HepG2 (cell line): ENCODE results near the gene C1orf21. TPM values are rescaled to one million over a fixed set of nuclear protein-coding genes. Genes with fewer than 3 reads are reported as not detected.

Experiments
- ATAC-seq: fragments of 200-7000 bp; cut with Tn5 transposase; 3 replicates; pipeline ENCODE4 v1.9.1; 2020; ENCODE audit warnings: mild to moderate bottlenecking, moderate library complexity
- BruUV-seq: library from RNA; stranded (reverse); fragments of 400-500 nt; replicated peaks from 2 replicates; lab custom pipeline; 2021; lab: Mats Ljungman, UMichigan
- CTCF ChIA-PET: fragments of 300-600 bp; formaldehyde crosslinking; extraction: SDS; loops from one replicate; lab custom pipeline; 2021; ENCODE audit warnings: low total read pairs, inconsistent platforms, low intra/inter-chr PET ratio; lab: Yijun Ruan, JAX
- POLR2A ChIA-PET: fragments of 350-600 bp; sonication (Branson Sonifier 250); formaldehyde crosslinking; loops from one replicate; lab custom pipeline; 2020; ENCODE audit warnings: antibody characterized with exemption, inconsistent platforms; lab: Yijun Ruan, JAX
- DNase-seq: peaks from one replicate; pipeline ENCODE4 v3.0.0-alpha.2; 2015; ENCODE audit warnings: low spot score
- FAIRE-seq: peaks from 3 replicates; lab custom pipeline; 2011; peaks lifted over from hg19 to GRCh38; lab: Jason Lieb, UNC
- H2AFZ ChIP-seq: one replicate; pipeline ENCODE4 v1.6.1; 2011; ENCODE audit warnings: low read length, inconsistent platforms
- H3K27ac ChIP-seq: fragments of 300-600 bp; 3 replicates; pipeline ENCODE4 v1.8.0; 2011; ENCODE audit warnings: mixed run types, mild to moderate bottlenecking, mixed read lengths, low read length, inconsistent platforms; ENCODE audit not compliant: insufficient read depth; ENCODE audit errors: extremely low read length
- H3K27me3 ChIP-seq, 2 experiments: fragments of 200-600 bp in 1 of 2; 2 replicates in 1 of 2; 3 replicates in 1 of 2; pipeline versions ENCODE4 v1.6.0 to v1.8.0; 2011; ENCODE audit warnings: low read length in 2 of 2, mild to moderate bottlenecking in 2 of 2, moderate library complexity in 2 of 2, inconsistent platforms in 1 of 2; ENCODE audit not compliant: insufficient read depth in 2 of 2, control insufficient read depth in 1 of 2
- H3K36me3 ChIP-seq, 2 experiments: fragments of 200-600 bp in 1 of 2; replicated peaks in 1 of 2; 2 replicates in 1 of 2; 3 replicates in 1 of 2; pipeline versions ENCODE4 v1.5.1 to v1.8.0; 2011; ENCODE audit warnings: low read length in 2 of 2, inconsistent platforms in 1 of 2; ENCODE audit not compliant: insufficient read depth in 2 of 2, control insufficient read depth in 1 of 2
- H3K4me1 ChIP-seq: 2 replicates; pipeline ENCODE4 v1.5.1; 2012; ENCODE audit warnings: low read length, inconsistent platforms; ENCODE audit not compliant: insufficient read depth
- H3K4me2 ChIP-seq: 2 replicates; pipeline ENCODE4 v1.6.0; 2011; ENCODE audit warnings: low read depth, low read length, inconsistent platforms
- H3K4me3 ChIP-seq, 3 experiments: fragments of 200-600 bp in 1 of 3; sonication (generic), shearing (Covaris generic) in 1 of 3; replicated peaks in 1 of 3; 2 replicates each; pipeline ENCODE4 v1.5.1; 2011 to 2016; ENCODE audit warnings: low read length in 3 of 3, inconsistent platforms in 2 of 3, low read depth in 2 of 3, mild to moderate bottlenecking in 2 of 3, control low read depth in 1 of 3, mixed read lengths in 1 of 3; ENCODE audit not compliant: insufficient read depth in 1 of 3
- H3K79me2 ChIP-seq: one replicate; pipeline ENCODE4 v1.6.1; 2011; ENCODE audit warnings: low read length, inconsistent platforms; ENCODE audit not compliant: insufficient read depth
- H3K9ac ChIP-seq: 2 replicates; pipeline ENCODE4 v1.6.0; 2011; ENCODE audit warnings: mild to moderate bottlenecking, low read depth, low read length, inconsistent platforms; ENCODE audit not compliant: insufficient read depth
- H3K9me3 ChIP-seq: 2 replicates; pipeline ENCODE4 v1.5.1; 2012; ENCODE audit warnings: mild to moderate bottlenecking, low read length
- H4K20me1 ChIP-seq: 2 replicates; pipeline ENCODE4 v1.6.0; 2011; ENCODE audit warnings: inconsistent platforms, mild to moderate bottlenecking, low read length, moderate library complexity; ENCODE audit not compliant: insufficient read depth
- CBX1 ChIP-seq: IDR thresholded peaks from one replicate; pipeline ENCODE4 v1.6.1; 2016; ENCODE audit warnings: antibody characterized with exemption, low read depth
- FOXO4 ChIP-seq: sonication (generic); formaldehyde crosslinking; conservative IDR thresholded peaks from 2 replicates; pipeline ENCODE4 v1.8.1; 2023; ENCODE audit warnings: missing genetic modification reagents
- GPBP1L1 ChIP-seq: sonication (generic); formaldehyde crosslinking; IDR thresholded peaks from 2 replicates; pipeline ENCODE4 v1.5.0; 2020; ENCODE audit warnings: mild to moderate bottlenecking, missing genetic modification reagents
- TBL1XR1 ChIP-seq: fragments of 150-350 bp; IDR thresholded peaks from 2 replicates; pipeline ENCODE4 v1.6.1; 2014; ENCODE audit warnings: borderline replicate concordance, low read length; ENCODE audit not compliant: partially characterized antibody
- THAP11 ChIP-seq: IDR thresholded peaks from 2 replicates; pipeline ENCODE4 v1.6.1; 2016; ENCODE audit warnings: missing biosample characterization, missing genetic modification reagents
- ZBTB3 ChIP-seq: sonication (generic); formaldehyde crosslinking; IDR thresholded peaks from 2 replicates; pipeline ENCODE4 v1.4.0; 2020; ENCODE audit warnings: low read depth, mild to moderate bottlenecking, moderate library complexity, missing genetic modification reagents, borderline replicate concordance
- ZBTB40 ChIP-seq, 2 experiments: fragments of 450-650 bp in 1 of 2; sonication (generic) in 1 of 2; formaldehyde crosslinking in 1 of 2; IDR thresholded peaks; 2 replicates each; pipeline versions ENCODE4 v1.6.1 to v1.8.0; 2016 to 2022; ENCODE audit warnings: antibody characterized with exemption in 1 of 2, mild to moderate bottlenecking in 1 of 2, missing genetic modification reagents in 1 of 2
- ZNF510 ChIP-seq: sonication (generic); formaldehyde crosslinking; IDR thresholded peaks from 2 replicates; pipeline ENCODE4 v1.4.0; 2020; ENCODE audit warnings: low read depth, mild to moderate bottlenecking, missing genetic modification reagents
- WGBS: methylation state at CpG from one replicate; pipeline ENCODE4 v1.1.6; 2017; ENCODE audit warnings: low lambda C conversion rate; 5-methylcytosine and 5-hydroxymethylcytosine counted together
- in situ Hi-C: cut with HindIII; loops from 2 replicates; pipeline ENCODE4 v1.10.0; 2017; ENCODE audit warnings: low pct_unique_long_range_greater_than_20kb; ENCODE audit not compliant: extremely low pct_ligation_motif_present
- intact Hi-C: fragments of 100-400 bp; cut with micrococcal nuclease; formaldehyde crosslinking; loops from one replicate; pipeline ENCODE4 v1.10.0; 2022; ENCODE audit not compliant: unreplicated experiment
- polyA plus RNA-seq, 8 experiments: library from polyadenylated mRNA; depleted of rRNA in 3 of 8; stranded (reverse) in 7 of 8; unstranded in 1 of 8; fragments of >200 nt; fragmentation: Illumina TruSeq in 4 of 8; extraction: Trizol in 4 of 8; gene quantifications; 2 replicates each; pipeline versions ENCODE4 v1.2.1 to v1.2.3, GENCODE V29; 2011 to 2016; ENCODE audit warnings: low read depth in 4 of 8, missing spikeins in 1 of 8, mixed read lengths in 1 of 8; ENCODE audit not compliant: insufficient read depth in 1 of 8
- total RNA-seq, 5 experiments: library from RNA; depleted of rRNA; stranded (reverse); fragments of >200 nt; fragmentation: Illumina TruSeq; extraction: Trizol; gene quantifications; 2 replicates each; pipeline ENCODE4 v1.2.3, GENCODE V29; 2016; ENCODE audit warnings: low read depth in 1 of 5

The C1orf21 gene
- total and polyA plus RNA-seq, 2 of the 13 experiments (the other 11 are each of a cell fraction or from before 2014, with no cell fraction given) = not detected

- TF ChIP-seq ZBTB40 (IDR thresholded peaks at IDR 0.05) (no peak), ZBTB40 (CRISPR knock-in tag; IDR thresholded peaks at IDR 0.05) (no peak)
Observed at GRCh38 chr1:184476187-184476586, 89.4 kb downstream of the C1orf21 start (continued).

- WGBS = 25% methylated on average over 14 of the region's 14 CpGs
- no peaks in the 10 kb centered on the region for H3K27me3 ChIP-seq
- no peaks in the 10 kb centered on the region for H3K9me3 ChIP-seq
- H3K27ac ChIP-seq = no peak overlapping the region
- no peak for ATAC-seq
- ChIA-PET POLR2A (interaction anchor here (0.6 kb wide), 1 partner anchor 231 kb away, joined by 3 read pairs; no protein-coding TSS in a partner anchor), CTCF (no interaction called here)
- 0 out of 2 replicates have a peak, but pooled peaks cover 8% of the 10 kb centered on the region for H3K4me1 ChIP-seq
- H3K9ac ChIP-seq = no peak overlapping the region
- DNase-seq = peak; percentile 5
- in situ Hi-C loops = no loop called here
- no peak overlapping the region for H3K4me3 ChIP-seq
- intact Hi-C loops = no loop called here
- H3K4me2 ChIP-seq = no peak overlapping the region
- no peak overlapping the region for H2AFZ ChIP-seq
- no peak for FAIRE-seq
- no peaks in the 10 kb centered on the region for H3K36me3 ChIP-seq
- no peaks in the 10 kb centered on the region for H4K20me1 ChIP-seq
- H3K79me2 ChIP-seq = no peaks in the 10 kb centered on the region
- no TSS peak for BruUV-seq
- TF ChIP-seq GPBP1L1 (CRISPR knock-in tag) (no peak), ZNF510 (CRISPR knock-in tag) (no peak), CBX1 (no peak), FOXO4 (CRISPR knock-in tag) (no peak), TBL1XR1 (no peak), ZBTB3 (CRISPR knock-in tag) (no peak), THAP11 (CRISPR knock-in tag) (no peak)
Observed at GRCh38 chr1:184479435-184480167, 92.8 kb downstream of the C1orf21 start.
